ENCODE results near the gene CHADL. TPM values are rescaled to one million over a fixed set of nuclear protein-coding genes. Genes with fewer than 3 reads are reported as not detected.

Gene CHADL
- total RNA-seq, 1 donor from 2014 or later = 1.2 TPM

GRCh38 chr22:41226723-41227655 is 13.7 kb downstream of the CHADL start:
- DNase-seq (ENCODE audit: low spot score) = no peak
- TF ChIP-seq CTCF (IDR thresholded peaks at IDR 0.05; ENCODE audit: unreplicated experiment) = no peak
- Mint-ChIP-seq H3K9me3 (ENCODE audit: unreplicated experiment) (no peaks in the 10 kb centered on the region), H3K36me3 (ENCODE audit: low read depth, unreplicated experiment) (peaks cover 20% of the 10 kb centered on the region), H3K27me3 (ENCODE audit: unreplicated experiment) (peaks cover 2% of the 10 kb centered on the region), H3K4me1 (ENCODE audit: unreplicated experiment) (peaks cover 22% of the 10 kb centered on the region), H3K4me3 (ENCODE audit: unreplicated experiment) (no peak overlapping the region), H3K27ac (ENCODE audit: unreplicated experiment) (no peak overlapping the region)

GRCh38 chr22:41223535-41223934 is 17.2 kb downstream of the CHADL start:
- H3K36me3 Mint-ChIP-seq (ENCODE audit: low read depth, unreplicated experiment) = peaks cover 20% of the 10 kb centered on the region
- H3K27me3 Mint-ChIP-seq (ENCODE audit: unreplicated experiment) = peaks cover 2% of the 10 kb centered on the region
- H3K9me3 Mint-ChIP-seq (ENCODE audit: unreplicated experiment) = no peaks in the 10 kb centered on the region
- no peak for DNase-seq (ENCODE audit: low spot score)
- H3K4me1 Mint-ChIP-seq (ENCODE audit: unreplicated experiment) = peaks cover 2% of the 10 kb centered on the region
- H3K4me3 Mint-ChIP-seq (ENCODE audit: unreplicated experiment) = no peak overlapping the region
- no peak for TF ChIP-seq CTCF (IDR thresholded peaks at IDR 0.05; ENCODE audit: unreplicated experiment)
- H3K27ac Mint-ChIP-seq (ENCODE audit: unreplicated experiment) = no peak overlapping the region

GRCh38 chr22:41222846-41223507 is 17.8 kb downstream of the CHADL start:
- no peak for DNase-seq (ENCODE audit: low spot score)
- Mint-ChIP-seq H3K36me3 (ENCODE audit: low read depth, unreplicated experiment) (peaks cover 20% of the 10 kb centered on the region), H3K4me1 (ENCODE audit: unreplicated experiment) (peaks cover 6% of the 10 kb centered on the region), H3K9me3 (ENCODE audit: unreplicated experiment) (no peaks in the 10 kb centered on the region), H3K27ac (ENCODE audit: unreplicated experiment) (no peak overlapping the region), H3K27me3 (ENCODE audit: unreplicated experiment) (peaks cover 4% of the 10 kb centered on the region), H3K4me3 (ENCODE audit: unreplicated experiment) (no peak overlapping the region)
- no peak for TF ChIP-seq CTCF (IDR thresholded peaks at IDR 0.05; ENCODE audit: unreplicated experiment)

GRCh38 chr22:41217553-41218157 is 23.1 kb downstream of the CHADL start:
- DNase-seq (ENCODE audit: low spot score) = peak; percentile 65
- Mint-ChIP-seq H3K4me3 (ENCODE audit: unreplicated experiment) (no peak overlapping the region), H3K9me3 (ENCODE audit: unreplicated experiment) (no peaks in the 10 kb centered on the region), H3K27me3 (ENCODE audit: unreplicated experiment) (peaks cover 6% of the 10 kb centered on the region), H3K27ac (ENCODE audit: unreplicated experiment) (peak overlapping the region; percentile 97), H3K36me3 (ENCODE audit: low read depth, unreplicated experiment) (peaks cover 35% of the 10 kb centered on the region), H3K4me1 (ENCODE audit: unreplicated experiment) (peaks cover 30% of the 10 kb centered on the region)
- no peak for TF ChIP-seq CTCF (IDR thresholded peaks at IDR 0.05; ENCODE audit: unreplicated experiment)
